ENCODE results near the gene ZNF8.

ZNF8 gene

GRCh38 chr19:58311345-58311865 lies 32.6 kb downstream of the ZNF8 start:
- no peak overlapping the region for H3K27ac ChIP-seq
- TF ChIP-seq CTCF (conservative IDR thresholded peaks at IDR 0.05): no peak

DNA sequence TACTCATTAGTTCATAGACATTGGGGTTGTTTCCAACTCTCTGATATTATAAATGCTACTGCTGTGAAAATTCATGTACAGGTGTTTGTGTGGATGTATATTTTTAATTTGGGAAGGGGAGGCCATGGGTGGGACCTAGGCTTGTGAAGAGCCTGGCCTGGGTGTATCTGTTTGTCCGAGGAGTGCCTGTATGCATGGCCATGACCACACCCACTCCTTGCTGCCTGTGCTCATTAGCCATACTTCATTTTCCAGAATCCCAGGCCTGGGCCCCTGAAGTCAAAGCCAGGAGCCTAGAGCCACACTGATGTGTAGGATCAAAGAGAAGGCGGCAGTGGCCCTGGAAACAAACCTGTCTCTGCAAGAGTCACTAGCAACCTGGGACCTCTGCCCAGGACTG lies 36.8 kb downstream of the ZNF8 start:
- no peak for TF ChIP-seq CTCF (conservative IDR thresholded peaks at IDR 0.05)
- H3K27ac ChIP-seq: peak overlapping the region; percentile 71

DNA sequence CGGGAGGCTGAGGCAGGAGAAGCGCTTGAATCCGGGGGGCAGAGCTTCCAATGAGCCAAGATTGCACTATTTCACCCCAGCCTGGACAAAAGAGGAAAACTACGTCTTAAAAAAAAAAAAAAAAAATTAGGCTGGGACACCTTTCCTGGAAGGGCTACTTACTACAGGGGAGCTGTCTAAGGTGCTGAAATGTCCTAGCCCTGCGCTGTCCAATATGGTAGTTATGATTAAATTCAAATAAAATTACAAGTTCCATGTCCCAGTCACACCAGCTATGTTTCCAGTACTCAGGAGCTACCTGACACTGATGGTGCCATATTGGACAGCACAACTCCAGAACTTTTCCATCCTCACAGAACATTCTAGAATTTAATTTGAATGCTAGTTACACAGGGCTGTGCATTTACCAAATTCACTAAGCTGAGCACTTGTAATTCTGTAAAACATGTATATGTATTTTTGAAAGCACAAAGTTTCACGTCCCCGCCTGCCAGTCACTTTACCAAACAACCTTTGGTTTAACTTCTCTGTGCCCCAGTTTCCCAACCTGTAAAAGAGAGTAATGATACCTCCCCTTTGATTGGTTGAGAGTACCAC lies 38.8 kb downstream of the ZNF8 start:
- no peak for TF ChIP-seq CTCF (conservative IDR thresholded peaks at IDR 0.05)

GRCh38 chr19:58318297-58318696 lies 39.5 kb downstream of the ZNF8 start:
- no peak overlapping the region for H3K27ac ChIP-seq
- TF ChIP-seq CTCF (conservative IDR thresholded peaks at IDR 0.05): no peak

More for the DNA sequence above, 38.8 kb downstream of the ZNF8 start:
- no peak overlapping the region for H3K27ac ChIP-seq

- H3K27ac ChIP-seq: no peak overlapping the region
- TF ChIP-seq CTCF (conservative IDR thresholded peaks at IDR 0.05): no peak
These were observed 40.5 kb downstream of the ZNF8 start for GRCh38 chr19:58319241-58319640.

GRCh38 chr19:58325311-58326022 lies 46.7 kb downstream of the ZNF8 start:
- TF ChIP-seq CTCF (conservative IDR thresholded peaks at IDR 0.05): no peak
- peak overlapping the region; percentile 87; the same call in 1 of the 2 replicates for H3K27ac ChIP-seq

DNA sequence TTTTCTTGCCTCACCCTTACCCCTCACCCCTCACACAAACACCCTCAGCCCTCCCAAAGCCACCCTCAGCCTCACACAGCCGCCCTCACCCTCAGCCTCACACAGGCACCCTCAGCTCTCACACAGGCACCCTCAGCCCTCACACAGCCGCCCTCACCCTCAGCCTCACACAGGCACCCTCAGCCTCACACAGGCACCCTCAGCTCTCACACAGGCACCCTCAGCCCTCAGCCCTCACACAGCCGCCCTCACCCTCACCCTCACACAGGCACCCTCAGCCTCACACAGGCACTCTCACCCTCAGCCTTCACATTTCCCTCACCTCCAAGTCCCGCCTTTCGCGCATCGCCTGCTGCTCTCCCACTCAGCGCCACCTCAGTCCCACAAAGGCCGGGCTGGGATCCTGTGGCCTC lies 47.8 kb downstream of the ZNF8 start:
- H3K27ac ChIP-seq: peak overlapping the region; percentile 87
- TF ChIP-seq CTCF (conservative IDR thresholded peaks at IDR 0.05): no peak
